SK-N-MC (cell line): Measurements from ENCODE around the gene LASP1.

ENCODE experiments used
- DNase-seq: peaks from one replicate; pipeline ENCODE4 v3.0.0-alpha.2; 2011; ENCODE audit warnings: low read depth, low spot score
- H3K27ac ChIP-seq: fragments of 200-600 bp; sonication (generic); 2 replicates; pipeline ENCODE4 v1.5.1; 2016; ENCODE audit warnings: mixed run types
- H3K36me3 ChIP-seq: fragments of 200-600 bp; sonication (generic); 2 replicates; pipeline ENCODE4 v1.6.1; 2017; ENCODE audit warnings: antibody characterized with exemption, low read length, mixed read lengths; ENCODE audit not compliant: insufficient read depth
- H3K4me3 ChIP-seq: fragments of 200-600 bp; sonication (generic); 2 replicates; pipeline ENCODE4 v1.5.1; 2016
- H3K9ac ChIP-seq: fragments of 200-600 bp; sonication (generic); 2 replicates; pipeline ENCODE4 v1.8.0; 2017; ENCODE audit warnings: mixed run types, mixed read lengths; ENCODE audit not compliant: insufficient read length
- H3K9me3 ChIP-seq: fragments of 200-600 bp; sonication (generic); 2 replicates; pipeline ENCODE4 v1.6.1; 2017; ENCODE audit warnings: low read depth, mild to moderate bottlenecking, antibody characterized with exemption, low read length, moderate library complexity, mixed read lengths
- EZH2 ChIP-seq: fragments of 200-600 bp; sonication (generic); IDR thresholded peaks from one replicate; pipeline ENCODE4 v1.6.1; 2017; ENCODE audit warnings: antibody characterized with exemption
- FOXP2 ChIP-seq: optimal IDR thresholded peaks from 2 replicates; pipeline ENCODE3; 2011; ENCODE audit warnings: mild to moderate bottlenecking, moderate library complexity; ENCODE audit not compliant: insufficient read depth; ENCODE audit errors: extremely low read length, control extremely low read depth
- POLR2AphosphoS5 ChIP-seq: IDR thresholded peaks from 2 replicates; pipeline ENCODE4 v1.6.1; 2012; ENCODE audit warnings: mild to moderate bottlenecking, low read depth, low read length, borderline replicate concordance

Gene LASP1

GRCh38 chr17:38918129-38918913, 48.5 kb downstream of the LASP1 start:
- peaks cover 32% of the 10 kb centered on the region for H3K36me3 ChIP-seq
- TF ChIP-seq EZH2 (no peak), FOXP2 (no peak), POLR2AphosphoS5 (no peak)
- no peak overlapping the region for H3K27ac ChIP-seq

DNA sequence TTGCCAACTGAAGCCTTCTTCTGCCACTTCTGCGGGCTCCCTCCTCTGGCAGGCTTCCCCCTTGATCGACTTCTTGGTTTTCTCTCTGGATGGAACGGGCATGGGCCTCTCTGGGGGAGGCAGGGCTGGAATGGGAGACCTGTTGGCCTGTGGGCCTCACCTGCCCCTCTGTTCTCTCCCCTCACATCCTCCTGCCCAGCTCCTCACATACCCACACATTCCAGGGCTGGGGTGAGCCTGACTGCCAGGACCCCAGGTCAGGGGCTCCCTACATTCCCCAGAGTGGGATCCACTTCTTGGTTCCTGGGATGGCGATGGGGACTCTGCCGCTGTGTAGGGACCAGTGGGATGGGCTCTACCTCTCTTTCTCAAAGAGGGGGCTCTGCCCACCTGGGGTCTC, 49.1 kb downstream of the LASP1 start:
- H3K36me3 ChIP-seq, result peaks cover 31% of the 10 kb centered on the region

More at GRCh38 chr17:38918129-38918913, 48.5 kb downstream of the LASP1 start:
- H3K9me3 ChIP-seq, result no peaks in the 10 kb centered on the region
- H3K9ac ChIP-seq, result no peak overlapping the region
- no peak for DNase-seq
- no peak overlapping the region for H3K4me3 ChIP-seq

DNA sequence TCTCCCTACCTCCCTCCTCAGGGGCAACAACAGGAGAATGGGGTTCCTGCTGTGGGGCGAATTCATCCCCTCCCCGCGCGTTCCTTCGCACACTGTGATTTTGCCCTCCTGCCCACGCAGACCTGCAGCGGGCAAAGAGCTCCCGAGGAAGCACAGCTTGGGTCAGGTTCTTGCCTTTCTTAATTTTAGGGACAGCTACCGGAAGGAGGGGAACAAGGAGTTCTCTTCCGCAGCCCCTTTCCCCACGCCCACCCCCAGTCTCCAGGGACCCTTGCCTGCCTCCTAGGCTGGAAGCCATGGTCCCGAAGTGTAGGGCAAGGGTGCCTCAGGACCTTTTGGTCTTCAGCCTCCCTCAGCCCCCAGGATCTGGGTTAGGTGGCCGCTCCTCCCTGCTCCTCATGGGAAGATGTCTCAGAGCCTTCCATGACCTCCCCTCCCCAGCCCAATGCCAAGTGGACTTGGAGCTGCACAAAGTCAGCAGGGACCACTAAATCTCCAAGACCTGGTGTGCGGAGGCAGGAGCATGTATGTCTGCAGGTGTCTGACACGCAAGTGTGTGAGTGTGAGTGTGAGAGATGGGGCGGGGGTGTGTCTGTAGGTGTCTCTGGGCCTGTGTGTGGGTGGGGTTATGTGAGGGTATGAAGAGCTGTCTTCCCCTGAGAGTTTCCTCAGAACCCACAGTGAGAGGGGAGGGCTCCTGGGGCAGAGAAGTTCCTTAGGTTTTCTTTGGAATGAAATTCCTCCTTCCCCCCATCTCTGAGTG, 49.6 kb downstream of the LASP1 start:
- no peak for TF ChIP-seq POLR2AphosphoS5
- TF ChIP-seq EZH2, result no peak
- no peak for TF ChIP-seq FOXP2
- DNase-seq, result no peak
- H3K27ac ChIP-seq, result no peak overlapping the region

More for the DNA sequence above, 49.1 kb downstream of the LASP1 start:
- DNase-seq, result no peak
- Histone ChIP-seq H3K4me3 (no peak overlapping the region), H3K9me3 (no peaks in the 10 kb centered on the region), H3K9ac (no peak overlapping the region), H3K27ac (no peak overlapping the region)
- TF ChIP-seq EZH2 (no peak), POLR2AphosphoS5 (no peak), FOXP2 (no peak)

DNA sequence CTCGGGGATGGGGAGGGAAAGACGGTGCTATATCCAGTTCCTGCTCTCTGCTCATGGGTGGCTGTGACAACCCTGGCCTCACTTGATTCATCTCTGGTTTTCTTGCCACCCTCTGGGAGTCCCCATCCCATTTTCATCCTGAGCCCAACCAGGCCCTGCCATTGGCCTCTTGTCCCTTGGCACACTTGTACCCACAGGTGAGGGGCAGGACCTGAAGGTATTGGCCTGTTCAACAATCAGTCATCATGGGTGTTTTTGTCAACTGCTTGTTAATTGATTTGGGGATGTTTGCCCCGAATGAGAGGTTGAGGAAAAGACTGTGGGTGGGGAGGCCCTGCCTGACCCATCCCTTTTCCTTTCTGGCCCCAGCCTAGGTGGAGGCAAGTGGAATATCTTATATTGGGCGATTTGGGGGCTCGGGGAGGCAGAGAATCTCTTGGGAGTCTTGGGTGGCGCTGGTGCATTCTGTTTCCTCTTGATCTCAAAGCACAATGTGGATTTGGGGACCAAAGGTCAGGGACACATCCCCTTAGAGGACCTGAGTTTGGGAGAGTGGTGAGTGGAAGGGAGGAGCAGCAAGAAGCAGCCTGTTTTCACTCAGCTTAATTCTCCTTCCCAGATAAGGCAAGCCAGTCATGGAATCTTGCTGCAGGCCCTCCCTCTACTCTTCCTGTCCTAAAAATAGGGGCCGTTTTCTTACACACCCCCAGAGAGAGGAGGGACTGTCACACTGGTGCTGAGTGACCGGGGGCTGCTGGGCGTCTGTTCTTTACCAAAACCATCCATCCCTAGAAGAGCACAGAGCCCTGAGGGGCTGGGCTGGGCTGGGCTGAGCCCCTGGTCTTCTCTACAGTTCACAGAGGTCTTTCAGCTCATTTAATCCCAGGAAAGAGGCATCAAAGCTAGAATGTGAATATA, 50.8 kb downstream of the LASP1 start:
- peak overlapping the region; percentile 54; the same call in 1 of the 2 replicates for H3K27ac ChIP-seq
- H3K9me3 ChIP-seq, result no peaks in the 10 kb centered on the region
- TF ChIP-seq EZH2, result no peak
- TF ChIP-seq POLR2AphosphoS5, result no peak
- no peak for TF ChIP-seq FOXP2
- peaks cover 16% of the 10 kb centered on the region for H3K36me3 ChIP-seq
- no peak for DNase-seq
- H3K4me3 ChIP-seq, result no peak overlapping the region
- H3K9ac ChIP-seq, result no peak overlapping the region

More for the DNA sequence above, 49.6 kb downstream of the LASP1 start:
- peaks cover 28% of the 10 kb centered on the region for H3K36me3 ChIP-seq
- no peak overlapping the region for H3K9ac ChIP-seq
- H3K9me3 ChIP-seq, result no peaks in the 10 kb centered on the region
- H3K4me3 ChIP-seq, result no peak overlapping the region

- no peak for DNase-seq
- Histone ChIP-seq H3K4me3 (no peak overlapping the region), H3K9me3 (no peaks in the 10 kb centered on the region), H3K36me3 (peaks cover 14% of the 10 kb centered on the region), H3K9ac (no peak overlapping the region), H3K27ac (peak overlapping the region; percentile 54)
- TF ChIP-seq EZH2 (no peak), POLR2AphosphoS5 (no peak), FOXP2 (no peak)
Measured at GRCh38 chr17:38921756-38922411, 52.0 kb downstream of the LASP1 start.

DNA sequence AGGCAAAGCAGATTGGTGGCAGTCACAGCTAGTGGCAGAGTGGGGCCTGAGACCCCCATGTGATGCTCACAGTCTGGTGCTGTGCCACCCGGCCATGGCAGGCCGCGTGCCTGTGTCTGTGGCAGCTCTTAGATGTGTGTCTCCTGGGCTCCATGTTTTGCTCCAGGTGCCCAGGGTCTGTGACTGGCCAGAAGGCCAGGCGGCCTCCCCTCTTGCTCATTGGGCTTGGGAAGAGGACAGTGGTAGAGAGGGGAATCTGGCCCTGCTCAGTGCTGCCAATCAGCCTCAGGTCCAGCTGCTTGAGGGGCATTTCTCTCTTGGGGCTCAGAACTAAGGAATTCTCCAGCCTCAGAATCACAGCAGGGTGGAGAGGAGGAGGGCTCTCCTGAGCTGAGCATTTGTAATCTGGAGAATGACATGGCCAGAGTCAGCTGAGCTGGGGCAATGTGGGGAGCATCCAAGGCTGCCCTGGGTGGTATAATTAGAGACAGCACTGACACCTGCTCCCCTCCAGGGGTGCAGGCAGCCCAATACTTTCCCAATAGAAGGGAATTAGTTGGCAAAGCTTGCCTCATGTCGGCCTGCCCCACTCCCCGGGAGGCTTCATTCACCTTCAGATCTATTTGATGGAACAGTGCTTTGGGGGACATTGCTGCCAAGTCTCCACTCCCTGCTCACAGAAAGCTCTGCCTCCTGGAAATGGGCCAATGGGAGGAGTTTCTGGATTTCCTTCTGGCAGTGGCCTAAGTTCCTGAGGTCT, 52.9 kb downstream of the LASP1 start:
- Histone ChIP-seq H3K9me3 (no peaks in the 10 kb centered on the region), H3K27ac (0 out of 2 replicates have a peak overlapping the region, but pooled peaks have one; percentile 25)
- TF ChIP-seq EZH2 (no peak), FOXP2 (no peak), POLR2AphosphoS5 (no peak)

GRCh38 chr17:38925263-38925995, 55.6 kb downstream of the LASP1 start, which contains the start of gene LASP1NB:
Gene LASP1NB (plus strand): TSS chr17:38925614.
- no peak within 1 kb of the TSS for H3K9ac ChIP-seq
- no peak within 1 kb of the TSS for H3K27ac ChIP-seq
- H3K9me3 ChIP-seq, result no peaks in the 10 kb centered on the region
- no peak for TF ChIP-seq FOXP2
- no peak for TF ChIP-seq EZH2
- DNase-seq, result no peak
- H3K4me3 ChIP-seq, result no peak within 1 kb of the TSS
- H3K36me3 ChIP-seq, result no peaks in the 10 kb centered on the region

More for the DNA sequence above, 52.9 kb downstream of the LASP1 start:
- Histone ChIP-seq H3K36me3 (peaks cover 9% of the 10 kb centered on the region), H3K4me3 (no peak overlapping the region), H3K9ac (no peak overlapping the region)
- no peak for DNase-seq
